Stomach smooth muscle (tissue), 2 donors: ENCODE data around the gene GCC2.
"Not testable (repeated sequence)": the region's sequence is repeated elsewhere in the genome, so short reads cannot be mapped to it uniquely, and the experiment has no call there.

Experiments
- H3K27ac ChIP-seq: one replicate; pipeline ENCODE4 v1.7.0; 2013; ENCODE audit warnings: mild to moderate bottlenecking, low read length, inconsistent platforms
- H3K27me3 ChIP-seq, 2 donors: one replicate each; pipeline ENCODE4 v1.7.0; 2013; ENCODE audit warnings: low read length in 2 of 2; ENCODE audit not compliant: insufficient read depth in 2 of 2, control insufficient read depth in 1 of 2
- H3K36me3 ChIP-seq, 2 donors: one replicate each; pipeline ENCODE4 v1.7.0; 2013; ENCODE audit warnings: low read length in 2 of 2; ENCODE audit not compliant: control insufficient read depth in 2 of 2, insufficient read depth in 2 of 2
- H3K4me1 ChIP-seq: one replicate; pipeline ENCODE4 v1.7.0; 2013; ENCODE audit warnings: low read length; ENCODE audit not compliant: control insufficient read depth, insufficient read depth
- H3K4me3 ChIP-seq, 2 donors: one replicate each; pipeline ENCODE4 v1.7.0; 2013; ENCODE audit warnings: low read length in 2 of 2
- H3K9ac ChIP-seq, 2 donors: one replicate each; pipeline ENCODE4 v1.7.0; 2013; ENCODE audit warnings: low read length in 2 of 2, mild to moderate bottlenecking in 1 of 2
- H3K9me3 ChIP-seq, 2 donors: one replicate each; pipeline ENCODE4 v1.7.0; 2013; ENCODE audit warnings: low read length in 2 of 2; ENCODE audit not compliant: control insufficient read depth in 2 of 2
- donor health status: healthy.
- donor health status: Pancreatic carcinoma.

The GCC2 gene

GRCh38 chr2:108459441-108459840 lies 10.4 kb downstream of the GCC2 start:
- peaks cover 10 to 17% of the 10 kb centered on the region in 2 donors for H3K36me3 ChIP-seq
- no peaks in the 10 kb centered on the region for H3K9me3 ChIP-seq
- H3K9ac ChIP-seq = no peak overlapping the region
- H3K4me1 ChIP-seq = no peaks in the 10 kb centered on the region
- no peak overlapping the region for H3K4me3 ChIP-seq
- no peak overlapping the region for H3K27ac ChIP-seq
- H3K27me3 ChIP-seq = no peaks in the 10 kb centered on the region

GRCh38 chr2:108460345-108461037 lies 11.5 kb downstream of the GCC2 start:
- no peak overlapping the region for H3K4me3 ChIP-seq
- H3K36me3 ChIP-seq = peaks cover 14 to 22% of the 10 kb centered on the region in 2 donors
- no peaks in the 10 kb centered on the region for H3K4me1 ChIP-seq
- no peak overlapping the region for H3K27ac ChIP-seq
- H3K9me3 ChIP-seq = no peaks in the 10 kb centered on the region
- H3K9ac ChIP-seq = no peak overlapping the region
- no peaks in the 10 kb centered on the region for H3K27me3 ChIP-seq

GRCh38 chr2:108477099-108477498 lies 28.1 kb downstream of the GCC2 start:
- Histone ChIP-seq H3K27me3 (no peaks in the 10 kb centered on the region), H3K9me3 (no peaks in the 10 kb centered on the region), H3K4me3 (no peak overlapping the region), H3K27ac (no peak overlapping the region), H3K4me1 (no peaks in the 10 kb centered on the region), H3K9ac (no peak overlapping the region), H3K36me3 (peaks cover 10 to 21% of the 10 kb centered on the region in 2 donors)

- Histone ChIP-seq H3K9ac (no peak overlapping the region), H3K9me3 (no peaks in the 10 kb centered on the region), H3K27ac (no peak overlapping the region), H3K27me3 (no peaks in the 10 kb centered on the region), H3K4me3 (no peak overlapping the region), H3K36me3 (peaks cover 15 to 19% of the 10 kb centered on the region in 2 donors), H3K4me1 (no peaks in the 10 kb centered on the region)
Measured at GRCh38 chr2:108485253-108485652, 36.2 kb downstream of the GCC2 start.

- Histone ChIP-seq H3K4me3 (no peak overlapping the region), H3K36me3 (peaks cover 8 to 10% of the 10 kb centered on the region in 2 donors), H3K9ac (no peak overlapping the region), H3K4me1 (no peaks in the 10 kb centered on the region), H3K27me3 (no peaks in the 10 kb centered on the region), H3K9me3 (no peaks in the 10 kb centered on the region), H3K27ac (no peak overlapping the region)
Measured at GRCh38 chr2:108490506-108491122, 41.6 kb downstream of the GCC2 start.

- Histone ChIP-seq H3K36me3 (peaks cover 2 to 8% of the 10 kb centered on the region in 2 donors), H3K9ac (no peak overlapping the region), H3K27me3 (no peaks in the 10 kb centered on the region), H3K4me1 (no peaks in the 10 kb centered on the region), H3K4me3 (no peak overlapping the region), H3K9me3 (no peaks in the 10 kb centered on the region), H3K27ac (no peak overlapping the region)
Measured at GRCh38 chr2:108491848-108492247, 42.8 kb downstream of the GCC2 start.

GRCh38 chr2:108492364-108492763 lies 43.4 kb downstream of the GCC2 start:
- no peaks in the 10 kb centered on the region for H3K27me3 ChIP-seq
- H3K4me1 ChIP-seq = no peaks in the 10 kb centered on the region
- peaks cover 2 to 8% of the 10 kb centered on the region in 2 donors for H3K36me3 ChIP-seq
- H3K9ac ChIP-seq = no peak overlapping the region
- H3K9me3 ChIP-seq = no peaks in the 10 kb centered on the region
- H3K27ac ChIP-seq = no peak overlapping the region
- no peak overlapping the region for H3K4me3 ChIP-seq

- not testable (repeated sequence) for H3K9me3 ChIP-seq, H3K27me3 ChIP-seq, H3K36me3 ChIP-seq, H3K4me3 ChIP-seq, H3K9ac ChIP-seq, H3K4me1 ChIP-seq, H3K27ac ChIP-seq
Measured at GRCh38 chr2:108496167-108496566, 47.2 kb downstream of the GCC2 start.

GRCh38 chr2:108507620-108508019 lies 58.6 kb downstream of the GCC2 start:
- not testable (repeated sequence) for H3K27ac ChIP-seq, H3K9me3 ChIP-seq, H3K27me3 ChIP-seq, H3K4me3 ChIP-seq, H3K36me3 ChIP-seq, H3K4me1 ChIP-seq, H3K9ac ChIP-seq

GRCh38 chr2:108512431-108512830 lies 63.4 kb downstream of the GCC2 start:
- H3K27ac ChIP-seq, H3K9me3 ChIP-seq, H3K4me1 ChIP-seq, H3K4me3 ChIP-seq, H3K36me3 ChIP-seq, H3K27me3 ChIP-seq, H3K9ac ChIP-seq: not testable (repeated sequence)

- H3K36me3 ChIP-seq, H3K4me1 ChIP-seq, H3K4me3 ChIP-seq, H3K9me3 ChIP-seq, H3K9ac ChIP-seq, H3K27me3 ChIP-seq, H3K27ac ChIP-seq: not testable (repeated sequence)
Measured at GRCh38 chr2:108514478-108514877, 65.5 kb downstream of the GCC2 start.
